Stimulated activated naive CD8-positive, alpha-beta T cell treated with anti-CD3 and anti-CD28 coated beads, Interleukin-15, Interleukin-2, amounts not matched to agents 100 ng/mL and 50 ng/mL, for 24 hours (primary cell): ENCODE results near the gene CDCA4.
"Not testable (repeated sequence)": the region's sequence is repeated elsewhere in the genome, so short reads cannot be mapped to it uniquely, and the experiment has no call there.

Experiments used
- H3K27ac Mint-ChIP-seq: one replicate; pipeline ENCODE4 v1.8.0; 2021; ENCODE audit warnings: mild to moderate bottlenecking, mixed read lengths
- H3K27me3 Mint-ChIP-seq: one replicate; pipeline ENCODE4 v1.8.0; 2021; ENCODE audit warnings: mixed read lengths
- H3K36me3 Mint-ChIP-seq: one replicate; pipeline ENCODE4 v1.8.0; 2021; ENCODE audit warnings: low read depth, mixed read lengths
- H3K4me1 Mint-ChIP-seq: one replicate; pipeline ENCODE4 v1.8.0; 2021; ENCODE audit warnings: low read depth, mixed read lengths
- H3K4me3 Mint-ChIP-seq: one replicate; pipeline ENCODE4 v1.8.0; 2021; ENCODE audit warnings: mild to moderate bottlenecking, mixed read lengths
- H3K9me3 Mint-ChIP-seq: one replicate; pipeline ENCODE4 v1.8.0; 2021; ENCODE audit warnings: mixed read lengths

The CDCA4 gene

DNA sequence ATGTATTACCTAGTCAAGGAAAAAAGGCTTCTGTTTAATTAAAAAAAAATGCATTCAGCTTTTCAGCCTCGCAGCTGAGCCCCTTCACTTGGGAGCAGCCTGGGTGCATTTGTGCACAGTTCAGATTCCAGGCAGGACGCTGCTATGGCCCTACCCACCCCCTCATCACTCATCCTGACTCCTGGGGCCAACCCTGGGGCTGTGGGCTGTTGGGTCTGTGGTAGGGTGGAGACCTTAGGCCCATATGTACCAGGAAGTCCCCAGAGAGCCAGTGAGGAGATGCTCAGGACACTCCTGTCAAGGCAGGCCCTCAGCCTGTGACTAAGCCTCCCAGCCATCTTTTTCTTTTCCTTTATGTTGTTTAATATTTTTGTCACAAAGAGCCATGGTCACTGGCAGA lies 9.3 kb upstream of the CDCA4 start:
- H3K4me3 Mint-ChIP-seq: no peak overlapping the region

DNA sequence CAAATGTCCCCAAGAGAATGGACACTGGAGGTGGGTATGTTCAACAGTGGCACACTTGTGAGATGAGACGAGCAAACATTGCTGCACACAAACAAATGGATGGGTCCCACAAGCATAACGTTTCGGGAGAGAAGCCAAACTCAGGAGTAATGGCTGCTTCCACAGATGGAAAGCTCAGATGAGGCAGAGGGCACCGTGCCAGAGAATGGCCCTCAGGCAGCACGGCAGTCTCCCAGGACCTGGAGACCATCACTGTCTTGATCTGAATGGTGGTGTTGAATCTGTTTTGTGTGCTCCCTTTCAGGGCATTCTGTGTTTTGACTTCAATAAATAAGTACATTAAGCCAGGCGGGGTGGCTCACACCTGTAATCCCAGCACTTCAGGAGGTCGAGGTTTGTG lies 8.5 kb upstream of the CDCA4 start:
- Mint-ChIP-seq H3K4me1 (peaks cover 46% of the 10 kb centered on the region), H3K9me3 (peaks cover 6% of the 10 kb centered on the region), H3K4me3 (no peak overlapping the region), H3K27ac (no peak overlapping the region), H3K27me3 (peaks cover 4% of the 10 kb centered on the region), H3K36me3 (no peaks in the 10 kb centered on the region)

More for the DNA sequence above, 9.3 kb upstream of the CDCA4 start:
- H3K9me3 Mint-ChIP-seq: peaks cover 6% of the 10 kb centered on the region
- H3K27me3 Mint-ChIP-seq: peaks cover 4% of the 10 kb centered on the region
- peaks cover 39% of the 10 kb centered on the region for H3K4me1 Mint-ChIP-seq
- H3K36me3 Mint-ChIP-seq: no peaks in the 10 kb centered on the region
- H3K27ac Mint-ChIP-seq: no peak overlapping the region

DNA sequence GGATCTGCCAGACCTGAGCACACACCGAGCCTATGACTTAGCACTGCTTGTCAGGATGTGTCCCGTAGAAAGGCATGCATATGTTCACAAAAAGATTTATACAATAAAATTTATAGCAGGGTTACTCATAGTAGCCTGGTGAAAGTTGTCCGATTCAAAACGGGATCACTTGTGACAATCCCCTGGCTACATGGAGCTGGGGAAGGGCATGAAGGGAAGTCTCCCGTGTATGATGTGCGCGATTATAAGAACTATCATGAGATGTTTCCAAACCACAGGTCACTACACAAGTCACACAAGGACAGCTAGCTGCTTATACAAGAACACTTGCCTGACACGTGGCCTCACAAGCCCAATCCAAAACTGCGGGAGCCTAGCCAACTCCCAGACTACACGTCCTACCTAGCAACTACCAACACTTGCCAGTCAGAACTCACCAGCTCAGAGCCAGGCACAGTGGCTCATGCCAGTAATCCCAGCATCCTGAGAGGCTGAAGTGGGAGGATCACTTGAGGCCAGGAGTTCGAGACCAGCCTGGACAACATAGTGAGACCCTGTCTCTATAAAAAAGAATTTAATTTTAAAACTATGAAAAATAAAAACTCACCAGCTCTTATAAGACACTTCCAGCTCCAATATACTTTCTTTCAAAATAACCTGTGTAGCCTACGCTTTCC lies 7.5 kb upstream of the CDCA4 start:
- Mint-ChIP-seq H3K36me3 (no peaks in the 10 kb centered on the region), H3K27me3 (peaks cover under 1% of the 10 kb centered on the region), H3K9me3 (peaks cover under 1% of the 10 kb centered on the region), H3K4me3 (no peak overlapping the region), H3K4me1 (peaks cover 47% of the 10 kb centered on the region), H3K27ac (no peak overlapping the region)

DNA sequence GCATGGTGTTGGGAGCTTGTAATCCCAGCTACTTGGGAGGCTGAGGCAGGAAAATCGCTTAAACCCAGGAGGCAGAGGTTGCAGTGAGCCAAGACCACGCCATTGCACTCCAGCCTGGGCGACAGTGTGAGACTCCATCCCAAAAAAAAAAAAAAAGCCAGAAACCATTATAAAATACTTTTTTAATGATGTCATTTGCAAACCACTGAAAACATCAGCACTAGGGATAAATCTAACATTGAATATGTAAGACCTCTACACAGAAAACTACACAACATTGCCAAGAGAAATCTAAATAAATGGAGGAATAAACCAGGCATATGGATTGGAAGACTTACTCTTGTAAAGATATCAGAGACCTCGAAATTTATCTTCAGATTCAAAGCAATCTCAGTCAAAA lies 6.8 kb upstream of the CDCA4 start:
- H3K4me1 Mint-ChIP-seq: peaks cover 47% of the 10 kb centered on the region
- H3K27ac Mint-ChIP-seq, H3K36me3 Mint-ChIP-seq, H3K9me3 Mint-ChIP-seq, H3K4me3 Mint-ChIP-seq, H3K27me3 Mint-ChIP-seq: not testable (repeated sequence)

DNA sequence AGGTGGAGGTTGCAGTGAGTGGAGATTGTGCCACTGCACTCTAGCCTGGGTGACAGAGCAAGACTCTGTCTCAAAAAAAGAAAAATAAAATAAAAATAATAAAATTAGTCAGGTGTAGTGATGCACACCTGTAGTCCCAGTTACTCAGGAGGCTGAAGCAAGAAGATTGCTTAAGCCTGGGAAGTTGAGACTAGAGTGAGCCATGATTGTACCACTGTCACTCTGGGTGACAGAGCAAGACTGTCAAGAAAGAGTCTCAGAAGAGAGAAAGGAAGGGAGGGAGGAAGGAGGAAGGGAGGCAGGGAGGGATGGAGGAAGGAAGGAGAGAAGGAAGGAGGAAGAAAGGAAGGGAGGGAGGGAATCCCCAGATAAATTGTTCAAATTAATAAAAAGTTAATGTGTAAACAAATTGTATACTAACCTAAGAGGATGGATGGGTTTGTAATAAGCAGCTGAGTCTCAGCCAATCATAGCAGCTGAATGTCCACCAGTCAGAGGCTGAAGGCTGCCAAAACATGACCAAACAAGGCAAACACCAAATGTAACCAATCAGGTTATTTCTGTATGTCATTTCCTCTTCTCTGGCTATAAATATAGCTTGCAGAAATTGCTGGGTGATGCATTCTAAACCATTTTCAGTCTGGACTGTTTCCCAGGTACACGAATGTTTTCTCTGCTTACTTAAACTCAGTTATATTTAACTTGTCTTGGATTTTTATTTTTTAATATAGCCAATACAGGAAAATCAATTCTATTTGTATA lies 6.1 kb upstream of the CDCA4 start:
- Mint-ChIP-seq H3K36me3 (peaks cover under 1% of the 10 kb centered on the region), H3K4me3 (no peak overlapping the region), H3K27me3 (no peaks in the 10 kb centered on the region), H3K27ac (peak overlapping the region; percentile 62), H3K4me1 (peaks cover 50% of the 10 kb centered on the region), H3K9me3 (no peaks in the 10 kb centered on the region)

DNA sequence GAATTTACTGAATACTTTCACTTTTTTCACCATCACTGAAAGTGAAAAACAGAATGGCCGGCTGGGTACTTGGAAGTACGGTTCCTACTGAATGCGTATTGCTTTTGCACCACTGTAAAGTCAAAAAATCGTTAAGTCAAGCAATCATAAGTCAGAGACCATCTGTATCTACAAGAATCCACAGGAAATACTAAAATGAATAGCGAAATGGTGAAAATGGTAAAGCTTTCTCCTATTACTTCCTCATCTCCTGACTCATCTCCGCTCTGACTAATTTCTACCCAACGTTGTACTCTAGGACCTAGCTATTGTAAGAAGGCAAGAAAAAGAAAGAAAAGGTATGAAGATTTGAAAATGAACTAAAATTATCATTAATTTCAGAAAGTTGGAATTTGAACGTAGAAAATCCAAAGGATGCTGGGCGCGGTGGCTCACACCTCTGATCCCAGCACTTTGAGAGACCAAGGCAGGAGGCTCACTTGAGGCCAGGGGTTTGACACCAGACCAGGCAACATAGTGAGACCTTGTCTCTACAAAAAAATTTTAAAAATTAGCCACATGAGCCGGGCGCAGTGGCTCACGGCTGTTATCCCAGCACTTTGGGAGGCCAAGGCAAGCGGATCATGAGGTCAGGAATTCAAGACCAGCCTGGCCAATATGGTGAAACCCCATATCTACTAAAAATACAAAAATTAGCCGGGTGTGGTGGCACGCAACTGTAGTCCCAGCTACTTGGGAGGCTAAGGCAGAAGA lies 5.3 kb upstream of the CDCA4 start:
- H3K27ac Mint-ChIP-seq: peak overlapping the region; percentile 82
- H3K36me3 Mint-ChIP-seq: peaks cover 5% of the 10 kb centered on the region
- no peaks in the 10 kb centered on the region for H3K9me3 Mint-ChIP-seq
- no peaks in the 10 kb centered on the region for H3K27me3 Mint-ChIP-seq
- peak overlapping the region; percentile 41 for H3K4me3 Mint-ChIP-seq
- peaks cover 57% of the 10 kb centered on the region for H3K4me1 Mint-ChIP-seq

DNA sequence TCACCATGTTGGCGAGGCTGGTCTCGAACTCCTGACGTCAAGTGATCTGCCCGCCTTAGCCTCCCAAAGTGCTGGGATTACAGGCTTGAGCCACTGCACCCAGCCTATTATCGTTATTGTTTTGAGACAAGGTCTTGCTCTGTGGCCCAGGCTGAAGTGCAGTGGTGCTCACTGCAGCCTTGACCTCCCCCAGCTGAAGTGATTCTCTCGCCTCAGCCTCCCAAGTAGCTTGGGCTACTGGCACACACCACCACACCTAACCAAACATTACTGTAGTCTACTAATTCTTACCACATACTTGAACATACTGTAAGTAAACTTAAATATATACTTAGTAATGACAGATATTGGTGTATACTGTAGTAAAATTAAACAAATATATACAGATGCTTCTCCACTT lies 4.5 kb upstream of the CDCA4 start:
- no peaks in the 10 kb centered on the region for H3K27me3 Mint-ChIP-seq
- peak overlapping the region; percentile 82 for H3K27ac Mint-ChIP-seq
- peaks cover 57% of the 10 kb centered on the region for H3K4me1 Mint-ChIP-seq
- H3K9me3 Mint-ChIP-seq: no peaks in the 10 kb centered on the region
- peaks cover 5% of the 10 kb centered on the region for H3K36me3 Mint-ChIP-seq
- no peak overlapping the region for H3K4me3 Mint-ChIP-seq

DNA sequence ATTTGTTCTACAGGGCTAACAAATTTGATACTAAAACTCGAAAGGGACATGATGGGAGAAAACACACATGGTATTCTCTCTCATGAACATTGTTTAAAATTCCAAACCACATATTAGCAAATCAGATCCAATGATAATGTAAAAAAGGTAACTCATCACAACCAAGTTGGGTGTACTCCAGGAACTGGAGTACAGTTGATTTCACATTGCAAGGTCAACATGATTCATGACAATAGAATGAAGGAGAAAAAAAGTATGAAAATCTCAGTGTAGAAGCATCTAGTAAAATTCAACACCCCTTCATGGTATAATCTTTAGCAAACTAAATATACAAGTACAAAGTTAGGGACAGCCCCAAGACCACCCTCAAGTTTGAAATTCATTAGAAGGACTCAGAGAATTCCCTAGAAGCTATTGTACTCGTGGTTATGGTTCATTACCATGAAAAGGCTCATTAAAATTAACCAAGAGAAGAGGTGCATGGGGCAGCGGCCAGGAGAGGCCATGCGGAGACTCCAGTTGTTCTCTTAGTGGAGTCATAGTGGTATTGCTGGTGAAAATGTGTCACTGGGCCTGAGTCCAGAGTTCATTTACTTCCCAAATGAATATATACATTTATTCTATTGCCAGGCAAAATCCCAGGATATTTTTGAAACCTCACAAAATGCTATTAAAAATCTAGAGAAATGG lies 3.1 kb upstream of the CDCA4 start:
- Mint-ChIP-seq H3K27me3 (no peaks in the 10 kb centered on the region), H3K4me3 (no peak overlapping the region), H3K4me1 (peaks cover 70% of the 10 kb centered on the region), H3K36me3 (peaks cover 19% of the 10 kb centered on the region), H3K27ac (peak overlapping the region; percentile 49), H3K9me3 (no peaks in the 10 kb centered on the region)

DNA sequence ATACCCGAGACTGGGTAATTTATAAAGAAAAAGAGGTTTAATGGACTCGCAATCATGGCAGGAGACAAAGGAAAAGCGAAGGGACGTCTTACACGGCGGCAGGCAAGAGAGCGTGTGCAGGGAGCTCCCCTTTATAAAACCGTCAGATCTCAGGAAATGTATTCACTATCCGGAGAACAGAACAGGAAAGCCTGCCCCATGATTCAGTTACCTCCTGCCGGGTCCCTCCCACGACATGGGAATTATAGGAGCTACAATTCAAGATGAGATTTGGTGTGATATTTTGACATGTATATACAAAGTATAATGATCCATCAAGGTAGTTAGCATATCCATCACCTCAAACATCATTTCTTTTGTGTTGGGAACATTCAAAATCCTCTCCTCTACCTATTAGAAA lies 2.3 kb upstream of the CDCA4 start:
- Mint-ChIP-seq H3K9me3 (no peaks in the 10 kb centered on the region), H3K27ac (peak overlapping the region; percentile 32), H3K4me3 (peak overlapping the region; percentile 5)

DNA sequence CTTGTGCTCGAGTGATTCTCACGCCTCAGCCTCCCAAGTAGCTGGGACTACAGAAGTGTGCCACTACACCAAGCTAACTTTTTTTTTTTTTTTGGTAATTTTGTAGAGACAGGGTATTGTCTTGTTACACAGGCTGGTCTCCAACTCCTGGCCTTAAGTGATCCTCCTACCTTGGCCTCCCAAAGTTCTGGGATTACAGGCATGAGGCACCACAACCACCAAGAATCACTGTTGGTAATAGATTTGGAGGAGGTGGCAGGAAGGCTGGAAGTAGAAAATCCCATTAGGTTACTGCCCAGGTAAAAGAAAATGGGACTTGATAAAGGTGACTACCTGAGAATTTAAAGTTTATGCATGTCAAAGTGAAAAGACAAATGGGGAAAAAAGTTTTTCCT lies 1.4 kb upstream of the CDCA4 start:
- H3K4me3 Mint-ChIP-seq: peak overlapping the region; percentile 98
- H3K9me3 Mint-ChIP-seq: no peaks in the 10 kb centered on the region
- peak overlapping the region; percentile 96 for H3K27ac Mint-ChIP-seq
- H3K36me3 Mint-ChIP-seq: peaks cover 32% of the 10 kb centered on the region
- H3K4me1 Mint-ChIP-seq: peaks cover 86% of the 10 kb centered on the region
- no peaks in the 10 kb centered on the region for H3K27me3 Mint-ChIP-seq

More for the DNA sequence above, 2.3 kb upstream of the CDCA4 start:
- Mint-ChIP-seq H3K27me3 (no peaks in the 10 kb centered on the region), H3K4me1 (peaks cover 78% of the 10 kb centered on the region), H3K36me3 (peaks cover 24% of the 10 kb centered on the region)

DNA sequence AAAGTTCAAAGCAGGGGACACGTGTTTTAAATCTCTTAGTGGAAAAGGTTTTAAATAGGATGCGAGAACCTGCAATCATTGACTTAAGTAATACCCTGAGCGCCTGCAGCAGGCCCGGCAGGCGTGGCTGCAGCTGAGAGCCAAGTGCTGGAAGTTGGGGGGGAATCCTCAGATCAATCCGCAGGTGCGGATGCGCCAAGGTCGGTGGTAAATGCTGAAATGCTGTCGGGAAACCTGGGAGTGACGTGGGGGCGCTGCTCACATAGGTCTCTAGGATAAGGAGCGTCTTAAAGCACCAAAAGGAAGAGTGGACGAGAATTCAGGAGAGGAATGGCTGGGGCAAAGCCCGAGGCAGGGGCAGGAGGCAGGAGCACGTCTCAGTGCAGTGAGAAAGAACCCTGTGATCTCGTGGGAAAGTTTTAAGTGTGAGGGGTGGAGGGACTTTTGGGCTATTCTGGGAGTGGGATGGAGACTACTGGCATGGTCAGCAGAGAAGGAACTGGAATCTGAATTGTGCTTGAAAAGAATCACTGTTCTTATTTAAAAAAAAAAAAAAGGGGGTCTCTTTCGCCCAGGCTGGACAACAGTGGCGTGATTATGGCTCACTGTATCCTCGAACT lies 883 bp upstream of the CDCA4 start:
- Mint-ChIP-seq H3K4me3 (peak overlapping the region; percentile 98), H3K36me3 (peaks cover 37% of the 10 kb centered on the region), H3K9me3 (no peaks in the 10 kb centered on the region), H3K4me1 (peaks cover 87% of the 10 kb centered on the region), H3K27me3 (no peaks in the 10 kb centered on the region), H3K27ac (peak overlapping the region; percentile 96)

DNA sequence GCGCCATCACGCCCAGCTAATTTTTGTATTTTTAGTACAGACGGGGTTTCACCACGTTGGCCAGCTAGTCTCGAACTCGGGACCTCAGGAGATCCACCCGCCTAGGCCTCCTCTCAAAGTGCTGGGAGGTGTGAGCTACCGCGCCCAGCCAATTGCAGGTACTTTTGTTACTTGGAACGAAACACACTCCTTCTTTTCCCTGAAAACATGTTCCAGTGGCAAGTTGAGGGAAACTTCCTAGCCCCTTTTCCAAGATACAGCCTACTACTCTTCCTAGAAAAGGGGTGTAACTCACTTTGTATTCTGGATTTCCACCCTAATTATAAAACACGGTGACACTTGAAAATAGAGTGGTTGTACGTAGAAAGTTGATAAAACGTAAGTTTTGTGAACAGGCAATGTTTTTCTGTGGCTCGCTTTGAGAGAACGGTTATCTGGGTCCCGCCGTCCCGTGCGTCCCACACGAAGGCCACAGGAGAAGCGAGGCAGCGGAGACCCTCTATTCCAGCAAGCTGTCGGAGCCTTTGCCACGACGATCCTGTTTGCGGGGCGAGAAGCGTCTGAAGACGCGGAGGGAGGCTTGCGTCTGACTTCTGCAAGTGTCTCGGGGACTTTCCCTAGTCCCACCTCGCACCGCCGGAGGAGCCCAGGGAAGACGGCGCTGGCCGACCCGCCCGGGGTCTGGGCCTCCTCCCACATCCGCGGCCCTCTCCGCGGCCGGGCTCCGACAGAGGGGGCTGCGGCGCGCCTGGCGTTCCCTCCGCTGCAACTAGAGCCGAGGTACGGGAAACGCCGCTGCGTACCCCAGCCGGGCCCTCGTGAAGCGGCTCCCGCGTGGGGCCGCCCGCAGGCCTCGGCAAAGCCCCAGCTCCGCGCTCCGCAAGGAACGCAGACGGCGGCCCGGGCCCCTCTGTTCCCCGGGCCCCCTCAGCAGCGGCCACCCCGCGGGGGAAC lies 745 bp downstream of the CDCA4 start:
- H3K36me3 Mint-ChIP-seq: peaks cover 50% of the 10 kb centered on the region
- no peaks in the 10 kb centered on the region for H3K9me3 Mint-ChIP-seq

DNA sequence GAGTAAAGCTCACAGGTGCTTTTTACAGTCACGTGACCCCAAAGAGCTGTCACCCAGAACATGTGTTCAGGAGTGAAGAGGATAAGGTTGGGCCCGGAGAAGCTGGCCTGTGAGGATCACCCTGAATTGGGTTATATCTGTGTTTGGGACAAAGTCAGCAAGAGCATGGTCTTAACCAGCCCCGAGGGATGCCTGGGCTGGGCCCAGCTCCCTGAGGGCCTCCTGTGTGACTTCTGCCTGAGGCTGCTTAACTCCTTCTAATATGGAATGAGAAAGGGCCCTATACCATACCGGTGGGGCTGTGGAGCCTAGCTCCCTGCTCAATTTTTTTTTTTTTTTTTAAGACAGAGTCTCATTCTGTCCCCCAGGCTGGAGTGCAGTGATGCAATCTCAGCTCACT lies 2.5 kb downstream of the CDCA4 start:
- no peaks in the 10 kb centered on the region for H3K9me3 Mint-ChIP-seq
- peak overlapping the region; percentile 94 for H3K4me3 Mint-ChIP-seq
- H3K4me1 Mint-ChIP-seq: peaks cover 85% of the 10 kb centered on the region
- no peaks in the 10 kb centered on the region for H3K27me3 Mint-ChIP-seq
- H3K36me3 Mint-ChIP-seq: peaks cover 60% of the 10 kb centered on the region
- H3K27ac Mint-ChIP-seq: peak overlapping the region; percentile 26

More for the DNA sequence above, 745 bp downstream of the CDCA4 start:
- peaks cover 85% of the 10 kb centered on the region for H3K4me1 Mint-ChIP-seq
- H3K27ac Mint-ChIP-seq: peak overlapping the region; percentile 89
- peak overlapping the region; percentile 94 for H3K4me3 Mint-ChIP-seq
- H3K27me3 Mint-ChIP-seq: no peaks in the 10 kb centered on the region
